Upper lobe of right lung (tissue), 1 donor: ENCODE data around the gene OR51G2. TPM values are rescaled to one million over a fixed set of nuclear protein-coding genes. Genes with fewer than 3 reads are reported as not detected.

Experiments
- ATAC-seq: fragments of 200-7000 bp; cut with Tn5 transposase; one replicate; pipeline ENCODE4 v1.9.1; 2020; ENCODE audit warnings: mild to moderate bottlenecking, moderate library complexity
- DNase-seq: peaks from one replicate; pipeline ENCODE4 v3.0.0-alpha.2; 2020
- H3K27ac ChIP-seq: fragments of 200-600 bp; one replicate; pipeline ENCODE4 v1.8.0; 2022
- H3K27me3 ChIP-seq: fragments of 200-600 bp; one replicate; pipeline ENCODE4 v1.8.0; 2022; ENCODE audit warnings: mild to moderate bottlenecking
- H3K36me3 ChIP-seq: fragments of 200-600 bp; one replicate; pipeline ENCODE4 v1.8.0; 2022
- H3K4me1 ChIP-seq: fragments of 200-600 bp; one replicate; pipeline ENCODE4 v1.8.0; 2022
- H3K4me3 ChIP-seq: fragments of 200-600 bp; one replicate; pipeline ENCODE4 v1.8.0; 2022; ENCODE audit warnings: mild to moderate bottlenecking
- H3K9me3 ChIP-seq: fragments of 200-600 bp; one replicate; pipeline ENCODE4 v1.8.0; 2022
- CTCF ChIP-seq: fragments of 200-600 bp; IDR thresholded peaks from one replicate; pipeline ENCODE4 v1.8.0; 2022; ENCODE audit warnings: antibody characterized with exemption
- intact Hi-C: fragments of 100-400 bp; cut with DNase I; formaldehyde crosslinking; loops from one replicate; pipeline ENCODE4 v1.11.0; 2022
- total RNA-seq: library from RNA; stranded (reverse); fragmentation: NEBNext Ultra II Directional; extraction: Animal tissue kit (Norgen Biotek cat#: 25700); gene quantifications from one replicate; pipeline ENCODE4 v1.2.1, GENCODE V29; 2021
- donor health status: DM: no; HTN: yes; CAD: no; lungs with severe emphysema.

OR51G2 gene
- total RNA-seq, 1 donor from 2014 or later = not detected

- no peak for ATAC-seq
Measured at GRCh38 chr11:4884361-4884760, 34.8 kb downstream of the OR51G2 start.

DNA sequence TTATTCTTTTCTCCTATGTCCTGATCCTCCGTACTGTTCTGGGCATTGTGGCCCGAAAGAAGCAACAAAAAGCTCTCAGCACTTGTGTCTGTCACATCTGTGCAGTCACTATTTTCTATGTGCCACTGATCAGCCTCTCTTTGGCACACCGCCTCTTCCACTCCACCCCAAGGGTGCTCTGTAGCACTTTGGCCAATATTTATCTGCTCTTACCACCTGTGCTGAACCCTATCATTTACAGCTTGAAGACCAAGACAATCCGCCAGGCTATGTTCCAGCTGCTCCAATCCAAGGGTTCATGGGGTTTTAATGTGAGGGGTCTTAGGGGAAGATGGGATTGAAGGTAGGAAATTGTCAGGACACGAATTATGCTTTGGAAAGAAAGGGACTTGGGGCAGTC lies 36.6 kb downstream of the OR51G2 start:
- no peak overlapping the region for H3K27ac ChIP-seq
- H3K4me3 ChIP-seq = no peak overlapping the region
- H3K36me3 ChIP-seq = no peaks in the 10 kb centered on the region
- H3K4me1 ChIP-seq = no peaks in the 10 kb centered on the region
- ATAC-seq (no peak), DNase-seq (no peak)
- no peaks in the 10 kb centered on the region for H3K27me3 ChIP-seq
- TF ChIP-seq CTCF = no peak
- no peaks in the 10 kb centered on the region for H3K9me3 ChIP-seq
- intact Hi-C loops = no loop called here

More at GRCh38 chr11:4884361-4884760, 34.8 kb downstream of the OR51G2 start:
- DNase-seq = no peak
- Histone ChIP-seq H3K27me3 (no peaks in the 10 kb centered on the region), H3K9me3 (no peaks in the 10 kb centered on the region), H3K27ac (no peak overlapping the region), H3K4me1 (no peaks in the 10 kb centered on the region), H3K36me3 (no peaks in the 10 kb centered on the region), H3K4me3 (no peak overlapping the region)
- intact Hi-C loops = no loop called here
- TF ChIP-seq CTCF = no peak

DNA sequence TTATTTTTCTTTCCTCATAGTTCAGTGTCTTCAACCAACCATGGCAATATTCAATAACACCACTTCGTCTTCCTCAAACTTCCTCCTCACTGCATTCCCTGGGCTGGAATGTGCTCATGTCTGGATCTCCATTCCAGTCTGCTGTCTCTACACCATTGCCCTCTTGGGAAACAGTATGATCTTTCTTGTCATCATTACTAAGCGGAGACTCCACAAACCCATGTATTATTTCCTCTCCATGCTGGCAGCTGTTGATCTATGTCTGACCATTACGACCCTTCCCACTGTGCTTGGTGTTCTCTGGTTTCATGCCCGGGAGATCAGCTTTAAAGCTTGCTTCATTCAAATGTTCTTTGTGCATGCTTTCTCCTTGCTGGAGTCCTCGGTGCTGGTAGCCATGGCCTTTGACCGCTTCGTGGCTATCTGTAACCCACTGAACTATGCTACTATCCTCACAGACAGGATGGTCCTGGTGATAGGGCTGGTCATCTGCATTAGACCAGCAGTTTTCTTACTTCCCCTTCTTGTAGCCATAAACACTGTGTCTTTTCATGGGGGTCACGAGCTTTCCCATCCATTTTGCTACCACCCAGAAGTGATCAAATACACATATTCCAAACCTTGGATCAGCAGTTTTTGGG lies 37.2 kb downstream of the OR51G2 start, which contains the start of gene OR51T1:
OR51T1 (plus strand) TSS at position 41 of the 641 bp plus-strand sequence; CDS start at position 41, 0 bp downstream.
- Histone ChIP-seq H3K36me3 (no peaks in the 10 kb centered on the region), H3K27ac (no peak within 1 kb of the TSS), H3K4me1 (no peaks in the 10 kb centered on the region), H3K4me3 (no peak within 1 kb of the TSS), H3K9me3 (no peaks in the 10 kb centered on the region), H3K27me3 (no peaks in the 10 kb centered on the region)
- ATAC-seq = no peak
- no peak for TF ChIP-seq CTCF
- DNase-seq = no peak
- intact Hi-C loops = no loop called here

DNA sequence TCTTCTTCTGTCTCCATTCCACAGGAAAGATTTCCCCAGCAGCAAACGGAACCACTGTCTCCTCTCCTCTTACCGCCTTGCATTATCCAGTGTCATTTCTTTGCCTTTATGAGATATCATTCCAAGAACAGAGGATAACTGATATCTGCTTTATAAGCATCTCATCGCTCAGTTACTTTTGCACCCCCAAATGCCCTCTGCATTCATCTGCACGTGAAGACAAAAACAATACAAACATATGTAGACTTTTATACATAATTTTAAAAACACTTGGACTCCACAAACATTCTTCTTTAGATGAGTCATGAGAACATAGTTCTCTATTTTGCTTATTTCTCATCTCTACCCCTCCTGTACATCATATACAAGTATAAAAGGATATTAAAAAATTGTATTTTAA lies 38.0 kb downstream of the OR51G2 start:
- intact Hi-C loops = no loop called here
- H3K4me3 ChIP-seq = no peak overlapping the region
- no peak overlapping the region for H3K27ac ChIP-seq
- H3K4me1 ChIP-seq = no peaks in the 10 kb centered on the region
- DNase-seq = no peak
- no peaks in the 10 kb centered on the region for H3K9me3 ChIP-seq
- no peaks in the 10 kb centered on the region for H3K36me3 ChIP-seq
- H3K27me3 ChIP-seq = no peaks in the 10 kb centered on the region
- ATAC-seq = no peak
- no peak for TF ChIP-seq CTCF

- Histone ChIP-seq H3K27me3 (no peaks in the 10 kb centered on the region), H3K4me1 (no peaks in the 10 kb centered on the region), H3K9me3 (no peaks in the 10 kb centered on the region), H3K4me3 (no peak overlapping the region), H3K27ac (no peak overlapping the region), H3K36me3 (no peaks in the 10 kb centered on the region)
- ATAC-seq = no peak
- TF ChIP-seq CTCF = no peak
- DNase-seq = no peak
- intact Hi-C loops = no loop called here
Measured at GRCh38 chr11:4865855-4866254, 53.3 kb downstream of the OR51G2 start.

GRCh38 chr11:4863876-4864275 lies 55.3 kb downstream of the OR51G2 start:
- no peaks in the 10 kb centered on the region for H3K4me1 ChIP-seq
- H3K36me3 ChIP-seq = no peaks in the 10 kb centered on the region
- no peak for TF ChIP-seq CTCF
- intact Hi-C loops = no loop called here
- no peak overlapping the region for H3K4me3 ChIP-seq
- DNase-seq (no peak), ATAC-seq (no peak)
- no peaks in the 10 kb centered on the region for H3K9me3 ChIP-seq
- H3K27me3 ChIP-seq = no peaks in the 10 kb centered on the region
- H3K27ac ChIP-seq = no peak overlapping the region
